Common myeloid progenitor, CD34-positive (primary cell): ENCODE measurements around the gene ATP6V1D.

Experiments used
- CTCF ChIA-PET: fragments of 350-600 bp; sonication (Branson Sonifier 250); formaldehyde crosslinking; loops from one replicate; lab custom pipeline; 2021; ENCODE audit warnings: antibody characterized with exemption; lab: Charles Lee
- POLR2A ChIA-PET: fragments of 350-600 bp; sonication (Branson Sonifier 250); formaldehyde crosslinking; loops from one replicate; lab custom pipeline; 2021; ENCODE audit warnings: antibody characterized with exemption; lab: Charles Lee
- DNase-seq, 3 donors: peaks; one replicate each; pipeline versions ENCODE4 v3.0.0 to v3.0.0-alpha.2; 2013
- H3K27ac ChIP-seq, 2 experiments: 1 replicate in 1 of 2; 2 replicates in 1 of 2; pipeline ENCODE4 v1.7.0; 2013; ENCODE audit warnings: inconsistent platforms in 2 of 2, low read length in 2 of 2, mild to moderate bottlenecking in 2 of 2, low read depth in 1 of 2, moderate library complexity in 1 of 2; ENCODE audit not compliant: severe bottlenecking in 2 of 2, insufficient read depth in 1 of 2, poor library complexity in 1 of 2
- H3K27me3 ChIP-seq, 5 experiments: replicated peaks in 2 of 5; 1 replicate in 3 of 5; 2 replicates in 2 of 5; pipeline versions ENCODE4 v1.6.1 to v1.7.0; 2013; ENCODE audit warnings: low read length in 4 of 5, mild to moderate bottlenecking in 2 of 5, moderate library complexity in 2 of 5, inconsistent platforms in 1 of 5; ENCODE audit not compliant: insufficient read depth in 5 of 5, control insufficient read depth in 4 of 5
- H3K36me3 ChIP-seq, 4 experiments: 1 replicate in 2 of 4; 2 replicates in 2 of 4; pipeline versions ENCODE4 v1.6.1 to v1.7.0; 2013; ENCODE audit warnings: low read length in 3 of 4, control low read depth in 1 of 4, mild to moderate bottlenecking in 1 of 4; ENCODE audit not compliant: control insufficient read depth in 4 of 4, insufficient read depth in 4 of 4
- H3K4me1 ChIP-seq, 4 experiments: 1 replicate in 3 of 4; 2 replicates in 1 of 4; pipeline versions ENCODE4 v1.6.1 to v1.7.1; 2013; ENCODE audit warnings: low read length in 3 of 4, mild to moderate bottlenecking in 3 of 4, control low read depth in 1 of 4, inconsistent platforms in 1 of 4, moderate library complexity in 1 of 4; ENCODE audit not compliant: control insufficient read depth in 4 of 4, insufficient read depth in 4 of 4; ENCODE audit errors: control extremely low read depth in 1 of 4
- H3K4me3 ChIP-seq, 7 experiments: 1 replicate in 4 of 7; 2 replicates in 3 of 7; pipeline versions ENCODE4 v1.5.1 to v1.7.0; 2013; ENCODE audit warnings: mild to moderate bottlenecking in 7 of 7, low read length in 6 of 7, moderate library complexity in 6 of 7, inconsistent platforms in 2 of 7, low read depth in 2 of 7, control low read depth in 1 of 7; ENCODE audit not compliant: insufficient read depth in 4 of 7, control insufficient read depth in 1 of 7; ENCODE audit errors: extremely low read depth in 1 of 7
- H3K9me3 ChIP-seq, 5 experiments: 1 replicate in 4 of 5; 2 replicates in 1 of 5; pipeline versions ENCODE4 v1.6.1 to v1.7.1; 2013; ENCODE audit warnings: low read length in 4 of 5, mild to moderate bottlenecking in 2 of 5, inconsistent platforms in 1 of 5, low read depth in 1 of 5, moderate library complexity in 1 of 5; ENCODE audit not compliant: control insufficient read depth in 4 of 5, insufficient read depth in 2 of 5; ENCODE audit errors: control extremely low read depth in 1 of 5
- WGBS: methylation state at CpG from one replicate; pipeline ENCODE4 v1.1.5; 2013; ENCODE audit not compliant: insufficient coverage; 5-methylcytosine and 5-hydroxymethylcytosine counted together

Gene ATP6V1D

GRCh38 chr14:67389811-67390534 lies 30.4 kb upstream of the ATP6V1D start:
- Histone ChIP-seq H3K4me1 (peaks cover 10 to 32% (median 20%) of the 10 kb centered on the region in 4 experiments), H3K27me3 (no peaks in the 10 kb centered on the region), H3K9me3 (no peaks in the 10 kb centered on the region), H3K4me3 (no peak overlapping the region), H3K27ac (no peak overlapping the region), H3K36me3 (peaks cover 3 to 25% (median 10%) of the 10 kb centered on the region in 4 experiments)
- WGBS, result 89% methylated on average over 1 of the region's 1 CpG
- no peak for DNase-seq
- ChIA-PET CTCF (interaction anchor here (1.4 to 1.7 kb wide), 2 partner anchors 11 to 35 kb away, joined by 4 to 5 read pairs; no protein-coding TSS in a partner anchor), POLR2A (interaction anchor here (0.7 kb wide), 1 partner anchor 10 kb away, joined by 4 read pairs; no protein-coding TSS in a partner anchor)

- POLR2A ChIA-PET, result interaction anchor here (0.7 kb wide), 1 partner anchor 11 kb away, joined by 4 read pairs; no protein-coding TSS in a partner anchor
- WGBS, result no CpG with 5 or more reads among the region's 3 CpGs
Measured at GRCh38 chr14:67389275-67389674, 29.7 kb upstream of the ATP6V1D start.

GRCh38 chr14:67387195-67387594 lies 27.6 kb upstream of the ATP6V1D start:
- no peaks in the 10 kb centered on the region for H3K27me3 ChIP-seq
- no peak overlapping the region for H3K4me3 ChIP-seq
- no peaks in the 10 kb centered on the region for H3K9me3 ChIP-seq
- H3K36me3 ChIP-seq, result peaks cover 7 to 52% (median 28%) of the 10 kb centered on the region in 4 experiments
- ChIA-PET CTCF (no interaction called here), POLR2A (no interaction called here)
- WGBS, result no CpG with 5 or more reads among the region's 2 CpGs
- H3K4me1 ChIP-seq, result peaks cover 10 to 32% (median 20%) of the 10 kb centered on the region in 4 experiments
- no peak for DNase-seq
- no peak overlapping the region for H3K27ac ChIP-seq

More at GRCh38 chr14:67389275-67389674, 29.7 kb upstream of the ATP6V1D start:
- Histone ChIP-seq H3K4me3 (no peak overlapping the region), H3K36me3 (peaks cover 7 to 31% (median 15%) of the 10 kb centered on the region in 4 experiments), H3K4me1 (peaks cover 10 to 32% (median 20%) of the 10 kb centered on the region in 4 experiments), H3K9me3 (no peaks in the 10 kb centered on the region), H3K27me3 (no peaks in the 10 kb centered on the region), H3K27ac (no peak overlapping the region)
- peak; percentile 41 to 79 (median 61) for DNase-seq
- CTCF ChIA-PET, result no interaction called here

GRCh38 chr14:67385618-67386017 lies 26.0 kb upstream of the ATP6V1D start:
- WGBS, result 100% methylated on average over 1 of the region's 2 CpGs
- Histone ChIP-seq H3K27ac (no peak overlapping the region), H3K27me3 (no peaks in the 10 kb centered on the region), H3K4me1 (peaks cover 2 to 18% (median 12%) of the 10 kb centered on the region in 4 experiments), H3K9me3 (no peaks in the 10 kb centered on the region), H3K4me3 (no peak overlapping the region), H3K36me3 (peaks cover 8 to 65% (median 41%) of the 10 kb centered on the region in 4 experiments)
- ChIA-PET POLR2A (no interaction called here), CTCF (interaction anchor here (0.8 kb wide), 1 partner anchor 41 kb away, joined by 3 read pairs; no protein-coding TSS in a partner anchor)
- DNase-seq, result no peak

GRCh38 chr14:67385120-67385519 lies 25.5 kb upstream of the ATP6V1D start:
- ChIA-PET POLR2A (no interaction called here), CTCF (interaction anchor here (0.8 kb wide), 1 partner anchor 42 kb away, joined by 3 read pairs; no protein-coding TSS in a partner anchor)
- H3K9me3 ChIP-seq, result no peaks in the 10 kb centered on the region
- 100% methylated on average over 1 of the region's 2 CpGs for WGBS
- H3K4me1 ChIP-seq, result peaks cover 0 to 13% (median 8%) of the 10 kb centered on the region in 4 experiments
- no peaks in the 10 kb centered on the region for H3K27me3 ChIP-seq
- no peak for DNase-seq
- peaks cover 11 to 68% (median 42%) of the 10 kb centered on the region in 4 experiments for H3K36me3 ChIP-seq
- no peak overlapping the region for H3K27ac ChIP-seq
- no peak overlapping the region for H3K4me3 ChIP-seq

GRCh38 chr14:67377916-67378315 lies 18.3 kb upstream of the ATP6V1D start:
- ChIA-PET CTCF (no interaction called here), POLR2A (no interaction called here)
- H3K36me3 ChIP-seq, result peaks cover 26 to 83% (median 57%) of the 10 kb centered on the region in 4 experiments

GRCh38 chr14:67373347-67373746 lies 13.7 kb upstream of the ATP6V1D start:
- H3K36me3 ChIP-seq, result peaks cover 21 to 81% (median 49%) of the 10 kb centered on the region in 4 experiments
- POLR2A ChIA-PET, result no interaction called here
- CTCF ChIA-PET, result no interaction called here

More at GRCh38 chr14:67377916-67378315, 18.3 kb upstream of the ATP6V1D start:
- Histone ChIP-seq H3K4me1 (no peaks in the 10 kb centered on the region), H3K4me3 (no peak overlapping the region), H3K27me3 (no peaks in the 10 kb centered on the region), H3K27ac (no peak overlapping the region), H3K9me3 (no peaks in the 10 kb centered on the region)
- DNase-seq, result no peak

More at GRCh38 chr14:67373347-67373746, 13.7 kb upstream of the ATP6V1D start:
- no peak for DNase-seq
- 100% methylated on average over 2 of the region's 2 CpGs for WGBS
- Histone ChIP-seq H3K4me3 (no peak overlapping the region), H3K27me3 (no peaks in the 10 kb centered on the region), H3K4me1 (no peaks in the 10 kb centered on the region), H3K9me3 (no peaks in the 10 kb centered on the region), H3K27ac (no peak overlapping the region)
